ENCODE data around the gene FOXN3.

DNA sequence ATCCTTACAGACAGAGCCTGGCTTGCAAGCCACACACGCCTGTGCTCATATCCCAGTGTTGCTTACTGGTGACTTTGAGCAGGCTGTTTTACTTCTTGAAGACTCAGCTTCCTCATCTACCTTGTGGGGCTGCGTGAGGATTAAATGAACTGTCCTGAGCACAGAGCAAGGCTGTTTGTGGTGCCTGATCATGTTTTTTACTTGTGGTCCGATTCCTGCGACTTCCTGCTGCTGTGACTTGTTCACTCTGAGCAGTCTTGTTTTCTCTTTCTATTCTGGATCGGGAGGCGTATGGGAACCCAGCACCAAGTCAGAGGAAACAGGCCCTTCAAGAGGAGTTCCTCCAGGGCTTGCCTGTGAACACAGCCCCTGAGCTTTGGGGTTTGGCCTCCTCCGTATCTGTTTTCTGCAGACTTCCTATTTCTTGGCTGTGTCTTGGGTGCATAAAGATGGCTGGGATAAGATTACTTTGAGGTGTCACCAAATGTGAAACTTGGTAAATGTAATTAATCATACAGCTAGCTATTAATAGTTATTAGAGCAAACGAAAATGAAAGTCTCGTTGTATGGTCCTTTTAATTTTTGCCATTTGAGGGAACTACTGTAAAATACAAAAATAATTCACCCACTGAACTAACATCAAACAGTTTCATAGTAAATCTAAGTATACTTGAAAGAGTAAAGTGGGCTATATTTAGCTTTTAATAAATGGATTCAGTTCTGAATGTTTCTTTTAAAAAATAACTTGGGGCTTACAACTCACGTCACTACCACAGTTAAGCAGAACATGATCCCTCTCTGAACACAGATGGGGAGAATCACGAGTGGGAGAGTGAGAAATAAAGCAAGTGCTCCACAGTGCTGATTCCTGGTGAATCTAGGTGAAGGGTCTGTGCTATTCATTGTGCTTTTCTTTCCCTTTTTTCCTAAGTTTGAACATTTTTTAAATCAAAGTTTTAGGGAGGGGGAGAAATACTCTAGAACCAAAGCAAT is 251.5 kb downstream of the FOXN3 start:
- TF ChIP-seq, protein P1, sequence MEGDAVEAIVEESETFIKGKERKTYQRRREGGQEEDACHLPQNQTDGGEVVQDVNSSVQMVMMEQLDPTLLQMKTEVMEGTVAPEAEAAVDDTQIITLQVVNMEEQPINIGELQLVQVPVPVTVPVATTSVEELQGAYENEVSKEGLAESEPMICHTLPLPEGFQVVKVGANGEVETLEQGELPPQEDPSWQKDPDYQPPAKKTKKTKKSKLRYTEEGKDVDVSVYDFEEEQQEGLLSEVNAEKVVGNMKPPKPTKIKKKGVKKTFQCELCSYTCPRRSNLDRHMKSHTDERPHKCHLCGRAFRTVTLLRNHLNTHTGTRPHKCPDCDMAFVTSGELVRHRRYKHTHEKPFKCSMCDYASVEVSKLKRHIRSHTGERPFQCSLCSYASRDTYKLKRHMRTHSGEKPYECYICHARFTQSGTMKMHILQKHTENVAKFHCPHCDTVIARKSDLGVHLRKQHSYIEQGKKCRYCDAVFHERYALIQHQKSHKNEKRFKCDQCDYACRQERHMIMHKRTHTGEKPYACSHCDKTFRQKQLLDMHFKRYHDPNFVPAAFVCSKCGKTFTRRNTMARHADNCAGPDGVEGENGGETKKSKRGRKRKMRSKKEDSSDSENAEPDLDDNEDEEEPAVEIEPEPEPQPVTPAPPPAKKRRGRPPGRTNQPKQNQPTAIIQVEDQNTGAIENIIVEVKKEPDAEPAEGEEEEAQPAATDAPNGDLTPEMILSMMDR (IDR thresholded peaks at IDR 0.05; ENCODE audit: low read depth, low read length), result no peak
- TF ChIP-seq MYC (IDR thresholded peaks at IDR 0.05; ENCODE audit: low read depth, low read length) (no peak), POLR2A (IDR thresholded peaks at IDR 0.05; ENCODE audit: extremely low read depth, insufficient read length) (no peak)
- TF ChIP-seq, protein P2, sequence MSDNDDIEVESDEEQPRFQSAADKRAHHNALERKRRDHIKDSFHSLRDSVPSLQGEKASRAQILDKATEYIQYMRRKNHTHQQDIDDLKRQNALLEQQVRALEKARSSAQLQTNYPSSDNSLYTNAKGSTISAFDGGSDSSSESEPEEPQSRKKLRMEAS (IDR thresholded peaks at IDR 0.05; ENCODE audit: low read depth, low read length), result no peak
